Measurements from ENCODE around the gene MEGF10.

MEGF10 gene

GRCh38 chr5:127400946-127401670 is 110.5 kb downstream of the MEGF10 start:
- no peaks in the 10 kb centered on the region for H3K27me3 ChIP-seq (ENCODE audit: insufficient read depth, low read length)
- H3K27ac ChIP-seq (ENCODE audit: low read depth, low read length, poor library complexity, severe bottlenecking), result no peak overlapping the region
- TF ChIP-seq, protein P1, sequence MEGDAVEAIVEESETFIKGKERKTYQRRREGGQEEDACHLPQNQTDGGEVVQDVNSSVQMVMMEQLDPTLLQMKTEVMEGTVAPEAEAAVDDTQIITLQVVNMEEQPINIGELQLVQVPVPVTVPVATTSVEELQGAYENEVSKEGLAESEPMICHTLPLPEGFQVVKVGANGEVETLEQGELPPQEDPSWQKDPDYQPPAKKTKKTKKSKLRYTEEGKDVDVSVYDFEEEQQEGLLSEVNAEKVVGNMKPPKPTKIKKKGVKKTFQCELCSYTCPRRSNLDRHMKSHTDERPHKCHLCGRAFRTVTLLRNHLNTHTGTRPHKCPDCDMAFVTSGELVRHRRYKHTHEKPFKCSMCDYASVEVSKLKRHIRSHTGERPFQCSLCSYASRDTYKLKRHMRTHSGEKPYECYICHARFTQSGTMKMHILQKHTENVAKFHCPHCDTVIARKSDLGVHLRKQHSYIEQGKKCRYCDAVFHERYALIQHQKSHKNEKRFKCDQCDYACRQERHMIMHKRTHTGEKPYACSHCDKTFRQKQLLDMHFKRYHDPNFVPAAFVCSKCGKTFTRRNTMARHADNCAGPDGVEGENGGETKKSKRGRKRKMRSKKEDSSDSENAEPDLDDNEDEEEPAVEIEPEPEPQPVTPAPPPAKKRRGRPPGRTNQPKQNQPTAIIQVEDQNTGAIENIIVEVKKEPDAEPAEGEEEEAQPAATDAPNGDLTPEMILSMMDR (IDR thresholded peaks at IDR 0.05; ENCODE audit: low read length), result no peak
- no peak for TF ChIP-seq EZH2 (IDR thresholded peaks at IDR 0.05; ENCODE audit: borderline replicate concordance, low read length)
- H4K20me1 ChIP-seq (ENCODE audit: insufficient read depth, low read length), result no peaks in the 10 kb centered on the region
- H3K9me2 ChIP-seq (ENCODE audit: low read depth, low read length), result no peaks in the 10 kb centered on the region
- H3K9ac ChIP-seq (ENCODE audit: low read length), result no peak overlapping the region
- no peaks in the 10 kb centered on the region for H3K9me3 ChIP-seq (ENCODE audit: low read length)
- no peaks in the 10 kb centered on the region for H3F3A ChIP-seq (ENCODE audit: insufficient read depth, low read length)
- H2AFZ ChIP-seq (ENCODE audit: low read length), result no peak overlapping the region
- H3K4me1 ChIP-seq (ENCODE audit: insufficient read depth, low read length, severe bottlenecking), result no peaks in the 10 kb centered on the region
- no peaks in the 10 kb centered on the region for H3K79me2 ChIP-seq (ENCODE audit: insufficient read depth, low read length)
- no peaks in the 10 kb centered on the region for H3K36me3 ChIP-seq (ENCODE audit: insufficient read depth, low read length)
- no peak overlapping the region for H3K4me3 ChIP-seq (ENCODE audit: low read depth, low read length, poor library complexity, severe bottlenecking)
- H3K4me2 ChIP-seq (ENCODE audit: low read length), result no peak overlapping the region

GRCh38 chr5:127402361-127402760 is 111.8 kb downstream of the MEGF10 start:
- Histone ChIP-seq H3K9ac (ENCODE audit: low read length) (no peak overlapping the region), H3K4me2 (ENCODE audit: low read length) (no peak overlapping the region), H3F3A (ENCODE audit: insufficient read depth, low read length) (no peaks in the 10 kb centered on the region), H3K4me1 (ENCODE audit: insufficient read depth, low read length, severe bottlenecking) (no peaks in the 10 kb centered on the region), H3K79me2 (ENCODE audit: insufficient read depth, low read length) (no peaks in the 10 kb centered on the region), H2AFZ (ENCODE audit: low read length) (no peak overlapping the region), H3K36me3 (ENCODE audit: insufficient read depth, low read length) (no peaks in the 10 kb centered on the region), H3K9me2 (ENCODE audit: low read depth, low read length) (no peaks in the 10 kb centered on the region), H4K20me1 (ENCODE audit: insufficient read depth, low read length) (no peaks in the 10 kb centered on the region), H3K9me3 (ENCODE audit: low read length) (no peaks in the 10 kb centered on the region), H3K4me3 (ENCODE audit: low read depth, low read length, poor library complexity, severe bottlenecking) (no peak overlapping the region), H3K27me3 (ENCODE audit: insufficient read depth, low read length) (no peaks in the 10 kb centered on the region), H3K27ac (ENCODE audit: low read depth, low read length, poor library complexity, severe bottlenecking) (no peak overlapping the region)
- TF ChIP-seq EZH2 (IDR thresholded peaks at IDR 0.05; ENCODE audit: borderline replicate concordance, low read length), result no peak
- TF ChIP-seq, protein P1 (IDR thresholded peaks at IDR 0.05; ENCODE audit: low read length), result no peak

DNA sequence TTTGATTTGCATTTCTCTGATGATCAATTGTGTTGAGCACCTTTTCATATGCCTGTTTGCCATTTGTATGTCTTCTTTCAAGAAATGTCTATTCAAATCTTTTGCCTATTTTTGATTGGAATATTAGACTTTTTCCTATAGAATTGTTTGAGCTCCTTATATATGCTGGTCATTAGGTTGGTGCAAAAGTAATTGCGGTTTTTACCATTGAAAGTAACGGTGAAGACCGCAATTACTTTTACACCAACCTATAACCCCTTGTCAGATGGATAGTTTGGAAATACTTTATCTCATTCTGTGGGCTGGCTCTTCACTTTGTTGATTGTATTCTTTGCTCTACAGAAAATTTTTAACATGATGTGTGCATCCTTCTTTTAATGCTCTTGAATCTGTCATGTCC is 113.6 kb downstream of the MEGF10 start:
- no peaks in the 10 kb centered on the region for H3K36me3 ChIP-seq (ENCODE audit: insufficient read depth, low read length)
- H4K20me1 ChIP-seq (ENCODE audit: insufficient read depth, low read length), result no peaks in the 10 kb centered on the region
- no peaks in the 10 kb centered on the region for H3K9me3 ChIP-seq (ENCODE audit: low read length)
- no peak for TF ChIP-seq EZH2 (IDR thresholded peaks at IDR 0.05; ENCODE audit: borderline replicate concordance, low read length)
- TF ChIP-seq, protein P1 (IDR thresholded peaks at IDR 0.05; ENCODE audit: low read length), result no peak
- no peak overlapping the region for H3K4me3 ChIP-seq (ENCODE audit: low read depth, low read length, poor library complexity, severe bottlenecking)
- H2AFZ ChIP-seq (ENCODE audit: low read length), result no peak overlapping the region
- H3K27me3 ChIP-seq (ENCODE audit: insufficient read depth, low read length), result no peaks in the 10 kb centered on the region
- H3K4me1 ChIP-seq (ENCODE audit: insufficient read depth, low read length, severe bottlenecking), result no peaks in the 10 kb centered on the region
- no peak overlapping the region for H3K27ac ChIP-seq (ENCODE audit: low read depth, low read length, poor library complexity, severe bottlenecking)
- H3K79me2 ChIP-seq (ENCODE audit: insufficient read depth, low read length), result no peaks in the 10 kb centered on the region
- no peak overlapping the region for H3K4me2 ChIP-seq (ENCODE audit: low read length)
- H3F3A ChIP-seq (ENCODE audit: insufficient read depth, low read length), result no peaks in the 10 kb centered on the region
- no peaks in the 10 kb centered on the region for H3K9me2 ChIP-seq (ENCODE audit: low read depth, low read length)
- H3K9ac ChIP-seq (ENCODE audit: low read length), result no peak overlapping the region
